ENCODE data around the gene TWSG1.
"Not testable (repeated sequence)": the region's sequence is repeated elsewhere in the genome, so short reads cannot be mapped to it uniquely, and the experiment has no call there.

TWSG1 gene

DNA sequence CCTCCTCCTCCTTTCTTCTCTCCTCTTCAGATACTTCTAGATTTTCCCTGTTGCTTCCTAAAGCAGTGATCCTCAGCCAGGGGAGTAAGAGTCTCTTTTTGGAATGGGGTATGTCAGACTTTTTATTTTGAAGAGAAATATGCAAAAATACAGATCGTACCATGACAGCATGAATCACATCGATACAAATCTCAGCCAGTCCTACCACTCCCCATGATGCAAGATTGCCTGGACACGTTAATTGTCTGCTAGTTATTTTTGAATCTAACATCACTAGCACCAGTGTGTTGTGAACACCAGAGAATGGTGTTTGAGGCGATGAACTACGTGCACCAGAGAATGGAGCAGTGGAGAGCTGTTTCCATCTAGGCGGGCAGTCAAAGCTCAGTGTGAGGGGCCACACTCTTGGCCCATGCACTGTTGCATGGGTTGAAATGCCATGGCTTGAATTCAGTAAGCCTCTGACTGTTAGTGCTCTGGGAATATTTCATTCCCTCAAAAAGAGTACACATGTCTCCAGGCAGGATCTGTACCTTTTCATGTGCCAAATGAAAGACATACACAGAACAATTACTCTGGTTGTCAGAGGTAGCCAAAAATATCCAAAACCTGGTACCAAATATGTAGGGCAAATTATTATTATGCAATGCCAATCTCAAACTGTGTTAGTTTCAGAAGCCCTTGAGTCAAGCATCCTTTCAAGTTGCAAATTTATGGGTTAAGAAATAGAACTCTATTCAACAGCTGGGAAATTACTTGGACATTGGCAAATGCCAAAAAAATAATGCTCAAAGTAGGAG lies 94.5 kb downstream of the TWSG1 start:
- no peak for DNase-seq

DNA sequence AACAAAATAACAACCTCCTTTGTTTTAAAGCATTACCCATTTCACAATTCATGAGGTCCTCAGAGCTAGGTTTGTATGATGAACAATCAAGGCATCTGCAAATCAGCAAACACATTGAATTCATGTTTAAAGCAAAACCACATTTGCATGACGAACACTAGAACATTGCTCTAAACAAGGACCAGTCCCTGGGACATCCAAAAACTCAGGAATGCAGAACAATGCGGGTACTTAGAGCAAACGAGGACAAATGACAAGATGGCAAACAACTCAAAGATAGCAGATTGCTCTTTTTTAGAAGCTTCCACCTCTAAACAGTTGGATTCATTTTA lies 95.1 kb downstream of the TWSG1 start:
- DNase-seq: no peak

DNA sequence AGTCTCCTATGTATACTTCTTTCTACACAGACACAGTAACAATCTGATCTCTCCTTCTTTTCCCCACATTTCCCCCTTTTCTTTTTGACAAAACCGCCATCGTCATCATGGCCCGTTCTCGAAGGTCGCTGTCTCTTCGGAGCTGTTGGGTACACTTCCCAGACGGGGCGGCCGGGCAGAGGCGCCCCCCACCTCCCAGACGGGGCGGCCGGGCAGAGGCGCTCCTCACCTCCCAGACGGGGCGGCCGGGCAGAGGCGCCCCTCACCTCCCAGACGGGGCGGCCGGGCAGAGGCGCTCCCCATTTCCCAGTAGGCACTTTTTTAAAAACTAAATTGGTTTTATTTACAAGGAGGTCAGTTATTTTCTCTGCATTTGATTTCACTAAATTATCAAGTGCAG lies 95.7 kb downstream of the TWSG1 start:
- not testable (repeated sequence) for DNase-seq

DNA sequence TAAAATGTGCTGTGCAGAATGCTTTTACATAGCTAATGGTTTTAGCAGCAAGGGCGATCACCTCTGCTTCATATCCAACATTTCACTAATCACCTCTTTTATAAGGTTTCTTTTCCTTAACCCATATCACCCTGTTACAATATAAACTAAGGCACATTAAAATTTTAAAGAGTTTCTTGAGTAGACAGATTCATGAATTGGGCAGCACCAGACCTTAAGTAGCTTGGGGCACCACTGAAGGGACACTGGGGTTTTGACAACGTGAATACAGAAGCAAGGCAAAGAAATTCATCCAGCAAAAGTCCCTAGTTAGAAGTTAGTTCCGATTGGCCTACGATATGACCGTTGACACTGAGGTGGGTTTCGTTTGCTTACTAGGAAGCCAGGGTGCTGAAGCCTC lies 96.7 kb downstream of the TWSG1 start:
- no peak for DNase-seq

DNA sequence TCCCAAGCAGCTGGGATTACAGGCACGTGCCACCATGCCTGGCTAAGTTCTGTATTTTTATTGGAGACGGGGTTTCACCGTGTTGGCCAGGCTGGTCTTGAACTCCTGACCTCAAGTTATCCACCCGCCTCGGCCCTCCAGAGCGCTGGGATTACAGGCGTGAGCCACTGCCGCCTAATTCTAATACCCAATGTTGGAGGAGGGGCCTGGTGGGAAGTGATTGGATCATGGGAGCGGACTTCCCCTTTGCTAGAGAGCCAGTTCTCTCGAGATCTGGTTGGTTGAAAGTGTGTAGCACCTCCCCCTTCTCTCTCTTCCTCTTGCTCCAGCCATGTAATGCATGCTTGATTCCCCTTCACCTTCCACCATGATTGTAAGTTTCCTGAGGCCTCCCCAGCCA lies 98.5 kb downstream of the TWSG1 start:
- DNase-seq: not testable (repeated sequence)

DNA sequence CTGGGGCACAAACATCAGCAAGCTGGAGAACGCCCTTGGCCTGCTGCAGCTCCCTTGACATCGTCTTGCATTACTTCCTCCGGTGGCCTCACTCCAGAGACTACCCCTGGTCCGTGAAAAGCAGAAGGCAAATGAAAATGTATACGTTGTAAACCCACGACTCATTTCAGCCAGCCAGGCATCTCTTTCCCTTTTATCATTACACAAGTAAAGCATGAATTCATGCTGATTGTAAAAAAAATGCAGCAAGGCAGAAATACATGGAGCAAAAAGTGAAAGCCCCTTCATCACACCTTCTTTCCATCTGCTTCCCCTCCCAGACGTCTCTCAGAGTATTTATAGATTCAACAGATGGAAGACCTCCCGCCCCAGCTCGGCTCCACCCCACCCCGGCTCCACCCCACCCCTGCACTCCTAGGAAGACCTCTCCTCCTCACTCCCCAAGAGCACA lies 99.1 kb downstream of the TWSG1 start:
- DNase-seq: no peak

DNA sequence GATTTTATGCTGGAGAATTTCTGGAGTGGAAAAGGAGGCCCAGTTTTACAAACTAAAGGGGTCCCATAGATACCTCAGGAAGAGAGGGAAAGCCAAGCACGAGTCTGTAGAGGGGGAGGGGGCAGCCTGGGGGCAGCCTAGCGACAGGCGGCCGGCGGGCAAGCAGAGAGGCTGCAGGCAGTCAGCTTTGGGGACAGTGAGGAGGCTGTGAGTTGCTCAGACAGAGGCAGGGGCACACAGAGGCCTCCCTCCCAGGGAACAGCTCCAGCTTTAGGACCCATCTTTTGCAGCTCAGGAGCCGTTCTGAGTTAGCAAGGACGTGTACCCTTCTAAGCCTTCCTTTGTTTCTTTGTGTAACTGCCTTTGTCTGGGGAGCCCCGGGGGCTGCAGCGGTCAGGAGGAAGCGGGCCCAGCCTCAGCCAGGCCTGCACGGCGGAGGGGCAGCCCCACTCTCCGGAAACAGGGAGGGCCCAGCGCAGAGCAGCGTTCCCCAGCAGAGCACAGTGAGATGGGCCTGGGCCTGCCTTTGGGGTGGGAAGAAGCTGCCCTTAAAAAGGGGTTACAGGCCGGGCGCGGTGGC lies 99.6 kb downstream of the TWSG1 start:
- DNase-seq: no peak

DNA sequence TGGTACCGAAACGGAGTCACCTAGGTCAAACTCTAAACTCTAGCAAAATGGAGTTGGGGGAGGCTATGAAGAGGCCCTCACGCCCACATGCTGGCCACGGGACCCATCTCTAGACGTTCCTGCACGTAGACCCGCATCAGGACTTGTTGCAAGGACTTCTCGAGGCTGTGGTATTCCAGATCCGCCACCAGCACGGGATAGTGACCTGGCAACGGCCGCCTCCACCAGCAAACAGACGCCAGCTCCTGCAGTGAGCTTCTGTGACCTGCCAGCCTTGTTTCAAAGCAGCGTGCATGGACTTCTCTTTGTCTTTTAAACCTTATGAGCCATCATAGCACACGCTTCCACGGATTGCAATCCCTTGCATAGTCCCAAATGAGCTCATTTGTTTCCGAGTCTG lies 100.5 kb downstream of the TWSG1 start:
- DNase-seq: no peak

DNA sequence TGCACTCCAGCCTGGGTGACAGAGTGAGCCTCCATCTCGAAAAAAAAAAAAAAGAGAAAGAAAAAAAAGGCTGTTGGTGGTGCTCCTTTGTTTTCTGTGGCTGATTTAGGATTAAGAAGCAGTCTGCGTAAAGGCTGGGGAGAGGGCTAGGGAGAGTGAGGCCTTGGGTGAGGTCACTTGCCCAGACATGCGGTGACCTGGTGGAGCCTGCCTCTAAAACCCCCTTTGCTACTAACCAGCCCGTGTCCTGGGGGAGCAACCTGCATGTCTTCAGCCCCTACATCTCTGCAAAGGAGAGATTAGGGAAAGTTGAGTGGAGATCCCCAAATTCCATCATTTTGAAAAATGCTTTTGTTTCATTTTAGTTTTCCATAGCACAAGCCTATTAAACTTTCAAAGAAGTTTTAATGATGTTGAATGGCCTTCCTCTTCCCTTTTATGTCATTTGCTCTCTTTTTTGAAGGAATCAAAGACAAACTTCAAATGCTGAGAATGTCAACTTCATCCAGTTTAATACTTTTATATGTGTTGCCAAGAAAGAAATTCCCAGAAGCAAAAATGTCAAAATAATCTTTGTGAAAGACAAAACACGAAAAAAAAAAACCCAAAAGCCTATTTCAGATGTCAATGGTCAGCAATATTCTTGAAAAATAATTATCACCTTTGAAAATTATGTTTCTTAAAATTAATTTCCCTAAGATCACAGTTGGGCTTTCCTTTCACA lies 101.8 kb downstream of the TWSG1 start:
- no peak for DNase-seq

DNA sequence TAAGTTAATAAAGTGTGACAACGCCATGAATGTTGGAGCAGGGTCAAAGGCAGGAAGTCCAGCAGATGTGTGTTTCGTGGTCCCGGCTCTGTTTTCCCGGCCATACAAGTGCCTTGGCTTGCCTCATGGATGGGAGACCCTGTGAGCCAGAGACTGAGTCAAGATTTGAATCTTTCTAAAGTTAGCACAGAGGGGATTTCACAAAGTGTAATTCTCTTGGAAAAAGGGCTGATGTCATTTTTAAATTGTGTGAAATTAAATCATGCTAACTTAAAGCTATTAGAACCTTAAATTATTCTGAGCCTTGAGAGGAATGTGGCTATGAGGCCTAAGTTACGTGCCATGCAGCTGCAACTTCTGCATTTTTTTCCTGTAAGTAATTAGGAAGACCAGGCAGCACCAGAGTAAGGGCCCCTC lies 102.5 kb downstream of the TWSG1 start:
- DNase-seq: no peak

DNA sequence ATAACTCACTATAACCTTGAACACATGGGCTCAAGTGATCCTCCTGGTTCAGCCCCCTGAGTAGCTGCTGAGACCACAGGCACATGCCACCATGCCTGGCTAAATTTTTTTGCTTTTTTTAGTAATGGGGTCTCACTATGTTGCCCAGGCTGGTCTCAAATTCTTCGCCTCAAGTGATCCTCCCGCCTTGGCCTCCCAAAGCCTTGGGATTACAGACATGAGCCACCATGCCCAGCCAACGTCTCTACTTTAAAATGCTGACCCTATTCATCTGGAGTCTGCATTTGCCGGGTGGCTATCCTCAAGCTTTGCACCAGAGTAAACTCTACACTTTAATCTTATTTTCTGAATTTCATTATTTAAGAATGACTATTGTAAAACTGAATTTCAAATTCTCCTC lies 103.1 kb downstream of the TWSG1 start:
- DNase-seq: no peak

DNA sequence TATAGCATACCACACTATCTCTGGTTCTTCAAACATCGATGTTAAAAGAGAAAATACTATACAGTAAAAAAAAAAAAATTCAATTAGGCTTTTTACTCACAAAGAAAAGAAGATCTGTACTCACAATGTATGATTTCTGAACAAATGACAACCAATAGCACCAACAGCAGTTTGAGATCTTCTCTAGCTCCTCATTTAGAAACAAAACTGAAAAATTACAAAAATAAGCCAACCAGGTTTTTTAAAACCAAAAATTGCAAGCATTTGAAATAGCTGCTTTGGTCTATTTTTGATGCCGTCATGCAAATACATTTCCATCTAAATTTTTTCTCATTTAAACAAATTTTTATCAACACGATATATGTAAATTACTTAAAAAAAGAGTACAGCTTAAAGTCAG lies 106.5 kb downstream of the TWSG1 start:
- DNase-seq: no peak

DNA sequence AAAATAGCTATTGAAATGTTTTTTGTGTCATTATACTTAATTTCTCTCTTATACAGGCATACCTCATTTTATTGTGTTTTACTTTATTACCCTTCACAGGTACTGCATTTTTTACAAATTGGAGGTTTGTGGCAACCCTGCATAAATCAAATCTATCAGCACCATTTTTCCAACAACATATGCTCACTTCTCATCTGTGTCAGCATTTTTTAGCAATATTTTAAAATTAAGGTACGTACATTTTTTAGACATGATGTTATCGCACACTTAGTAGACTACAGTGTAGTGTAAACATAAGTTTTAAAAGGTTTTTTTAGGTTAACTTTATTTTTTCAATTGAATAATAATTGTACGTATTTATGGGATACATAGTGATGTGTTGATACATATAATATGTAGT lies 110.0 kb downstream of the TWSG1 start:
- no peak for DNase-seq

DNA sequence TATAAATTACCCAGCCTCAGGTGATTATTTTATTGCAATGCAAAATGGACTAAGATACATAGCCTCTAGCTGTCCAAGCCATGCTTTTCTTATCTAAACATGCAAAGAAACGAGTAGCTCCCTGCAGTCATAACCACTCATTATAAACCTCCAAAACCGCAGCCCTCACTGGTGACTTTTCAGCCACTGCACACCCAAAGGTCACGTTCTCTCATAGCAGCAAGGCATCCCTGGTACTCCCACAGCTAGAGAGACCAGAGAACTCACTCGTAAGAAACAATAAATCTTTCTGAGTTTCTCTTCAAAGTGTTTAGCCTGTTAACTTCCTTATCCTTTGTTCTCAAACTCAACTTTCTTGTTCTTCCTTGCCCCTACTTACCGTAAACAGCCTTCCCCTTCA lies 112.3 kb downstream of the TWSG1 start:
- no peak for DNase-seq

DNA sequence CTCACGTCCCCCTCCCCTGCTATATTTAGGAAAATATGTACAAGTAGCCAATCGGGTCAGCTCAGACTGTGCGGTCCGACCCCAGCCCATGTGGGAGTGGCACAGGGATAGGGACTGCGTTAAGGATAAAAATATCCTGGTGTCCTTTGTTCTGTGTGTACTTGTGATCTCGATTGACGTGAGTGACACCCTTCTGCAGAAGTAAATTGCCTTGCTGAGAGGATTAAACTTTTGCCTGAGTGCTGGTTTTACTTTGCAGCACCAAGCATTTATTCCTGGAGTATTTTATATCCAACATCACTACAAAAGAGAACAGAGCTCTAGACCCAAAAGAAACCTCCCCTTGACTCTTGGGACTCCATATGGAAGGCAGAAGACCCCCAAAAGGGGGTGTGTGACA lies 112.8 kb downstream of the TWSG1 start:
- DNase-seq: no peak

DNA sequence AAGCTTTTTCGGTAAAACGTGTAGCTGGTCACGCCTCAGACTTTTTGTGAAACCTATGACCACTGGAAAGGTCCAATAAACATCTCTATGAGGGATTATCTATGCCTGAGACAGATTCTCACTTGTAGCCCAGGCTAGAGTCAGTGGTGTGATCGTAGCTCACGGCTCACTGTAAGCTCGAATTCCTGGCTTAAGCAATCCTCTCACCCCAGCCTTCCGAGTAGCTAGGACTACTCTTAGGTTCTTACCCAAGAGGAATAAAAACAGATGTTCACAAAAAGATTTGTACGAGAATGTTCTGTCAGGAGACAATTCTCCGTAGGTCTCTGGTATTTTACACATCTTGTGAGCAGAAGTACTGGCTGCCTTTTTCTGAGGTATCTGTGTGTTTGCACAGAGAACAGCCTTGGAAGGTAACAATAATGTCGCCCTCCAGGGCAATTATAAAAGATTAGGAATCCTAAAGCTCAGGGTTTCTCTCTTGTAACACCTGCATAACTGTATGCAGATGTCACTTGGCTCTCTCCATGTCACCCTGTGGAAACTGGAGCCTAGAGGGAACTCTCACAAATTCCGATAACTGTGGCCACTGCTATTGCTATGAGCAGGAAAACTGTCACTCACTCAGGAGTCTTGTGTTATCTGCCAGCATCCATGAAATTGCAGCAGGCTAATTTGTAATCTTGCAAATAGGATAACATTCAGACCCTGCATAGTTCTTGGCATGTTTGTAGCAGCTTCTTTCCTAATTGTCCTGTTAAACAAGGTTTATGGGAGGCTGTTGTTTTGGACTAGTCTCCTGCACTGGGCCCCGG lies 115.2 kb downstream of the TWSG1 start:
- DNase-seq: no peak

DNA sequence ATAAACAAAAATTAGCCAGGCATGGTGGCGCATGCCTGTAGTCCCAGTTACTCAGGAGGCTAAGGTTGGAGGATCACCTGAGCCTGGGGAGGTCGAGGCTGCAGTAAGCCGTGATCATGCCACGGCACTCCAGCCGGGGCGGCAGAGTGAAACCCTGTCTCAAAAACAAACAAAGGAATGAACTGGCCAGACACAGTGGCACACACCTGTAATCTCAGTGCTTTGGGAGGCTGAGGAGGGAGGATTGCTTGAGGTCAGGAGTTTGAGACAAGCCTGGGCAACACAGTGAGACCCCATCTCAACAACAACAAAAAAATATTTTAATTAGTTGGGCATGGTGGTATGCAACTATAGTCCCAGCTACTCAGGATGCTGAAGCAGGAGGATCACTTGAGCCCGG lies 116.3 kb downstream of the TWSG1 start:
- DNase-seq: not testable (repeated sequence)
